HG03469 (cell line): ENCODE data around the gene GGA1.
"Not testable (repeated sequence)": the region's sequence is repeated elsewhere in the genome, so short reads cannot be mapped to it uniquely, and the experiment has no call there.

ENCODE experiments used
- ATAC-seq: cut with Tn5 transposase; IDR thresholded peaks from one replicate; pipeline ENCODE4 v1.9.1; 2021; ENCODE audit warnings: mild to moderate bottlenecking, moderate library complexity, moderate number of reproducible peaks; ENCODE audit not compliant: unreplicated experiment

The GGA1 gene

DNA sequence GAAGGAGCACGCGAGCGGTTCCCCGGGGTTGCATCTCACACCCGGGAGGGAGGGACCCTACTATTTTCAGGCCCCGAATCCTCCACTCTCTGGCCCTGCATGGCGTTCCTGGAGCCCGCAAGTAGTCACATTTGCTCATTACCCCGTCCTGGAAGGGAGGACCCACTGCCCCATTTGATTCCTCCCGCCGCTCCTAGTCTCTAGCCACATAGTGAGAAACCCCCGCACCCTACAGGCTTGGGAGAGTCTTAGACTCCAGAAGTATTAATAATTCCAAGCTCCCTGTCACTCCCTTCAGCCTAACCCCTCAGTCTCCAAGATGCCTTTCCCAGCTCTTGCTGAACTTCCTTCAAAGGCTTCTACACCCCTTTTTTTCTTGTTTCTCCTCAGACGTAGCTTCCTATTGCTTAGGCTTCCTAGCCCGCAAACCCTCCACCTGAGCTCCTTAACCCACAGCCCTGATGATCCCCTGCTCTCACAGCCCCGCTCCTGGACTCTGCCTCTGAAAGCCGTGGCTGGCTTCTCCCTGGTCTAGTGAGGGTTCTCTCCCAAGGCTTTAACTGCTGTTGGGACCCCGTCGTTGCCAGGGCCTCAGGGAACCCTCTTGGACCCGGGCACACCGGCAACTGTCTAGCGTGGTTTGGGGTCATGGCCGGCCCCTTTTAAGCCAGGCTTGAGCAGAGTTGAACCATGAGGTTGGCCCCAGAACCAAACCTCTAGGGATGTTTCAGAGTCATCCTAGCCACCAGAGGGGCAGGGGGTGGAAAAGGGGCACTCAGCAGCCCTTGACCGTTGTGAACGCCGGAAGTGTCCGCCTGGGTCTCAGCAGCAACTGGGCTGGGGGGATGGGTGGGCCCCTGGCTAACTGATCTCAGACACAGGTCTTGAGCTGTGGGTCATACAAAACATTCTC, 862 bp downstream of the GGA1 start:
- no peak for ATAC-seq

DNA sequence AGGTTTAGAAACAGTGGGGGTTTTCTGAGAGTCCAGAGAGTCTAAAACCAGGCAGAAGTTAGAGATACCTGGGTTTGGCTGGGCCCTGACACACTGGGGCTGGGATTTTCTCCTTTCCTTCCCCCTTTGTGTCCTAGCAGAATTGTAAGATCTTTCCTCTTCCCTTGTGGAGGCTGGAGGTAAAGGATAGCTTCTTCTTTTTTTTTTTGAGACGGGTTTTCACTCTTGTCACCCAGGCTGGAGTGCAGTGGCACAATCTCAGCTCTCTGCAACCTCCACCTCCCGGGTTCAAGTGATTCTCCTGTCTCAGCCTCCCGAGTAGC, 1.5 kb downstream of the GGA1 start:
- ATAC-seq: not testable (repeated sequence)

DNA sequence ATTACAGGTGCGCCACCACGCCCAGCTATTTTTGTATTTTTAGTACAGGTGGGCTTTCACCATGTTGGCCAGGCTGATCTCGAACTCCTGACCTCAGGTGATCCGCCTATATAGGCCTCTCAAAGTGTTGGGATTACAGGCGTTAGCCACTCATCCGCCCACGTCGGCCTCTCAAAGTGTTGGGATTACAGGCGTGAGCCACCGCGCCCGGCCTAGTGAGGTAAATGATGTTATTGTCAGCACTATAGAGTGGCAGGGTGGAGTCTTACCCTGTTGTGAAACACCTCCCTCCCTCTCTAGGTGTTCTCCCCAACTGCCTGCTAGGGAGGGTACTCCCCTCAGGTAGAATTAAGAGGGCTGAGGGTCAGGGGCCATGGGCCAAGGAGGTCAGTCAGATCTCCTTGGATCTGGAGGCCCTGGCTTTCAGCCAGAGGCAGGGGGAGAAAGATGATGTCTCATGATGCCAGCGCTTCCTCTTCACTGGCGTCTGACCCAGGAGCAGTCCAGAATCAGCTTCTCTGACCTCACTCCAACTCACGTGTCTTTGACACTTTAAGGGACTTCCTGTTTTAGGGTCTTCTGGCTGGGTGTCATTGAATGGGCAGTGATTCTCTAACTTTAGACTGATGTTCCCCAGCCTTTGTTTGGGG, 2.0 kb downstream of the GGA1 start:
- no peak for ATAC-seq

DNA sequence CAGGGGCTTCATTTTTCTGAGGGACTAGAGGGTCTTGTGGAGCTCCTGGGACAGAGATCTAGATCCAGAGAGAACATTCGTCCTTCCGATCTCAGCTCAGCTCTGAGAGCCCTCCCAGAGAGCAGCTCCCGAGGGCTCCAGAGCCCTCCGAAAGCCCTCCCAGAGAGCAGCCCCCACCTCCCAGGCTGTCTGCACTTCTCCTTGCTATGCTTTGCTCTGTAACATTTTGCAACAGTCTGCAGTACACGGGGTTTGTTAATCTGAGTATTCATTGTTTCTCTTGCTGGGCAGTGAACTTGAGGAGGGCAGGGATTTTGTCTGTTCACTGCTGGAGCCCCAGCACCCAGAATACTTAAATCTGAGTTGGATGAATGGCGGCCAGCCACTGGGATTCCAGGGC, 2.6 kb downstream of the GGA1 start:
- no peak for ATAC-seq

DNA sequence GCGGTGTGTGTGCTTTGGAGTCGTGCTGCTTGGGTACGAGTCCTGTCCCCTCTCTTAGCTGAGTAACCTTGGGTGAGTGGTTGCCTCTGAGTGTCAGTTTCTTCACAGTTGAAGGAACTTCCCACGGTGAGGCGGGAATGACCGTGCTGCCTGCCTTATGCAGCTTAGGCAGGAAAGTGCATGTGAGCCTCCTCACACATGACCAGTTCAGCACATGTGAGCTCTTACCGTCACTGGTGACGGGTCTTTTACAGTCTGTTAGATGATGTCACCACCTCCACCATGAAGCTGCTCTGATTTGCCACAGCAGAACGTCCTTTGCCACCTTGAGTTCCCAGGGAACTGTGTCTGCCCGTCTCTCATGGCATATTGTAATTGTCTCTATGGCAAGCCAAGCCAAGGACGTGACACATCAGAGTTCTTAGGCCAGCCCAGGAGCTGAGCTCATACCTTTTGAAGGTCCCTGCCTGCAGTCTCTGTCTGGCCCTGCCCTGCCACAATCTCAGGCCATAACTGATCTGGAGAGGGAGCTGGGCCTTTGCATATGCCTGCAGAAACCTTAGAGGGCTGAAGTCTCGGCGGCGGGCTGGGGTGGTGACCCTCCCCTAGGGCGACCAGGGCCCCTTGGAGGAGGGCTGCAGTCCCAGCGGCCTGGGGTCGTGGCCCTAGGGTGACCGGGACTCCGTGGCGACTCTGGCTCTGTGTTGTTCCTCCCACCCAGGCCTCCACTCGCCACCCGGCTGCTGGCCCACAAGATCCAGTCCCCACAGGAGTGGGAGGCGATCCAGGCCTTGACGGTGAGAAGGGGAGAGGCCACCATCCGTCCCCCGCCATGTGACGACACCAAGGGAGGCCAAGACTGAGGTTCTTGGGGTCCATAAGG, 7.8 kb downstream of the GGA1 start:
- ATAC-seq: no peak

DNA sequence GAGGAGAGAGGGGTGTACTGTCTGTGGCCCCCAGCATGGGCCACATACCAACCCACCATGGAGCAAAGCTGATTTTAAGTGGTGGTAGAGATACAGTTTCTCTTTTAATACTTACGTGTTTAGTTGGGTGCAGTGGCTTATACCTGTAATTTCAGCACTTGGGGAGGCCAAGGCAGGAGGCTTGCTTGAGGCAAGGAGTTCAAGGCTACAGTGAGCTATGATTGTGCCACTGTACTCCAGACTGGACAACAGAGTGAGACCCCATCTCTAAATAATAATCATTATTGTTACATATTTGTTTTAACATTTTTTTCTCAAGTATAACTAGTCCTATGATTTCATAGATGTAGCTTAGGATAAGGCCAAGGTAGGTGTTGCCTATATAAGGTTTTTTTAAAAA, 8.8 kb downstream of the GGA1 start:
- ATAC-seq: no peak

DNA sequence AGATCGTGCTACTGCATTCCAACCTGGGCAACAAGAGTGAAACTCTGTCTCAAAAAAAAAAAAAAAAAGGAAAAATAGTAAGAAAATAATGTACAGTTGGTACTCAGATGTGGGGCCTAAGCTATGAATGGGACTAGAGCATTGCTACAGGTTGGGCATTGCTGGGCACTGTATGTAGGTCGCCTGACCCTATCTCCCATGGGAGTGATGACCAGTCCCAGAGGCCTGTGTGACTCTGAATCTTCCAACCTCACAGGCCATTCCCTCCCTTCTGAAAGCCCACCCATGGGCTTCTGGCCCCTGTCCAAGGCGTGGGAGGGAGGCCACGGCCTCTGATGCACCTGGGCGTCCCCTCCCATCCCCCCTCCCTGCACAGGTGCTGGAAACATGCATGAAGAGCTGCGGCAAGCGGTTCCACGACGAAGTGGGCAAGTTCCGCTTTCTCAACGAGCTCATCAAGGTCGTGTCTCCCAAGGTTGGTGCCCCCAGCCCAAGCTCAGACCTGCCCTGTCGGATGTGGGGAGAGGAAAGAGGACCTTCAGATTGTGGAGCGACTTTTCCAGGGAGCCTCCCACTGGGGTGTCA, 9.5 kb downstream of the GGA1 start:
- ATAC-seq: no peak

DNA sequence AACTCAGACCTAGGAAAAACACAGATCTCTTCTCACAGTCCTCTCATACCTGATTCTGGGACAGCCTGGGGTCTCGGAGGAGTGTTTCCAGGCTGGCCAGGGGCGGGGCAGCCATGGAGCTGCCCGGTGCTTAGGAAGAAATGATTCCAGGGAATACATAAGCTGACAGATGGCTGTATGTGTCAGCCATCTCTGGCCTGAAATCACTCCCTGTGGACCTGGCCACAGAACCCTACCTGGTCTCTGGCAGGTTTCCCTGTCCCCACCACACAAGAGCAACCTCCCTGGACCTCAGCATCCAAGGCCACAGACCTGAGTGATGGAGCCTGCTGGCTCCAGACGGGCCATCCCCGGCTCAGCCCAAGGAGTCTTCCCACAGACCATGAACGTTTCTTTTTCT, 10.0 kb downstream of the GGA1 start:
- no peak for ATAC-seq

DNA sequence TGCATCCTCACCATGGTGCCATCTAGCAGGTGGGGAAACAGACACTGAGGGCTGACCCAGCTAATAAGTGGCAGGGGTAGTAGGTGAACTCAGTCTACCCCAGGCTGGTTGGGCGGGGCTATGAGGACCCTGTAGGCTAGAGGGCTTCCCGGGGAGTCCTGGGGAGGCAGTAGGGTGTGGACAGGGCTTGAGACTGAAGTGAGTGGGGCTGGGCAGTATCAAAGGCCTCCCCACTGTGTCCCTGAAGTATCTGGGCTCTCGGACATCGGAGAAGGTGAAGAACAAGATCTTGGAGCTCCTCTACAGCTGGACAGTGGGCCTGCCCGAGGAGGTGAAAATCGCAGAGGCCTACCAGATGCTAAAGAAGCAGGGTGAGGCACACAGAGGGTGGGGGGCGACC, 11.4 kb downstream of the GGA1 start:
- ATAC-seq: no peak

GRCh38 chr22:37621352-37621860, 12.8 kb downstream of the GGA1 start:
- ATAC-seq: no peak

DNA sequence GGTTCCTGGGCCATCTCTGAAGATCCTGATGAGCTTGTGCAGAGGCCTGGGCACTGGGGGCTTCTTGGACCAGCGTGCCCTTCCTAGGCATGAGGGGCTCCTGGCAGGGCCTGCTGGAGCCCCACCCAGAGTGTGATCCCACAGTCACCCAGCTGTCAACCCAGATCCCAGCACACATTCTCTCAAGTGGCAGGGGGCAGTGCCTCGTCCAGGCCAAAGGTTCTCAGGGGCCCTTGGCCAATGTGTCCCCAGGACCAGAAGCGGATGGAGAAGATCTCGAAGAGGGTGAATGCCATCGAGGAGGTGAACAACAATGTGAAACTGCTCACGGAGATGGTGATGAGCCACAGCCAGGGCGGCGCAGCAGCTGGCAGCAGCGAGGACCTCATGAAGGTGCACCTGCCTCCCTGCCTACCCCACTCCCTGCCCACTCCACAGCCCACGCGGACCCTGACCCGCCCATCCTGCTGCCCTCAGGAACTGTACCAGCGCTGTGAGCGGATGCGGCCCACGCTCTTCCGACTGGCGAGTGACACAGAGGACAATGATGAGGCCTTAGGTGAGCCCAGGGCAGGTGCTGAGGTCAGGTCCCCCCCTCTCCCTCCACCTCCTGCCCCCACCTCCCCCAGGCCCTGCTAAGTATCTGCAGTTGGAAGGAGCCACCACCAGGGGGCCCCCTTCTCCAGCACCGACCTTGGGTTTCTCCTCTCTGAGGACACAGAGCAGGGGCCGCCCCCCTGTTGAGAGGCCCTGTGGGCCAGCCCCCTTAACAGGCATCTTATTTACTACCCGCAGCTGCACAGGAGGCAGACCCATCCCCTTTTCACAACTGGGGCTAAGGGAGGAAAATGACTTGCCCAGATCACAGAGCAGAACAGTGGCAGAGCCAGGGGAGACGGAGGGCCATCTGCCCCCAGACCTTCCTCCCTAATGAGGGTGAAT, 14.7 kb downstream of the GGA1 start:
- no peak for ATAC-seq

DNA sequence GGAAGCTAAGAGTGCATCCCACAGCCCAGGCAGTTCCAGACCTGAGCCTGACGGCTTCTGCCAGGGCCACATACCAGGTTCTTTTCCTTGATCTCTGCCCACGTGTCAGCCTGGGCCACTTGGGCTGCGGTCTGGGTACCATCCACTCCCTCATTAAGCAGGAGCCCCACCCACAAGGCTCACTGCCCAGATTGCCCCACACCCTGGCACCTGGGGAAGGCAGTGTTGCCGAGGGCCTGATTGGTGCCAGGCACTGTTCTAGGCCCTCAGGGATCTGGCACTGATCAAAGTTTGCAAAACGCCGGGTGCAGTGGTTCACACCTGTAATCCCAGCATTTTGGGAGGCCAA, 15.4 kb downstream of the GGA1 start:
- no peak for ATAC-seq

- no peak for ATAC-seq
Measured at GRCh38 chr22:37624876-37625275, 16.2 kb downstream of the GGA1 start.

GRCh38 chr22:37625737-37626136, 17.1 kb downstream of the GGA1 start:
- no peak for ATAC-seq

DNA sequence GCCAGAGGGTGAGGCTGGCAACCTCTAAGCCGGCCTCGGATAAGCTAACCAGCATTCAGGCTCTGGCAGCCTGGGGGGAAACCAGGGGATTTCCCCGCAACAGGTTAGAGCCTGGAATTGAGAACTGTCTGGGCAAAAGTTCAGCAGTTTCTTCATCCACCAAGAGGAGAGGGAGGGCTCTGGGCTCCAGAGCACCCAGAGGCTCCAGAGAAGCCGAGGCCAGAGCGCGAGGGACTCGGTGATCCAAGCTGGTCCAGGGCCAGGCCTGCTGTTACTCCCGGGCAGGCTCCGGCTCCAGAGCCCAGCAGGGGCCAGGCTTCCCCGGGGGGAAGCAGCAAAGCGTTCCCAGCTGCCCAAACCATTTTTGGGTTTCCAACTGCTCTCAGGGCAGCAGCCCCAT, 17.5 kb downstream of the GGA1 start:
- no peak for ATAC-seq

DNA sequence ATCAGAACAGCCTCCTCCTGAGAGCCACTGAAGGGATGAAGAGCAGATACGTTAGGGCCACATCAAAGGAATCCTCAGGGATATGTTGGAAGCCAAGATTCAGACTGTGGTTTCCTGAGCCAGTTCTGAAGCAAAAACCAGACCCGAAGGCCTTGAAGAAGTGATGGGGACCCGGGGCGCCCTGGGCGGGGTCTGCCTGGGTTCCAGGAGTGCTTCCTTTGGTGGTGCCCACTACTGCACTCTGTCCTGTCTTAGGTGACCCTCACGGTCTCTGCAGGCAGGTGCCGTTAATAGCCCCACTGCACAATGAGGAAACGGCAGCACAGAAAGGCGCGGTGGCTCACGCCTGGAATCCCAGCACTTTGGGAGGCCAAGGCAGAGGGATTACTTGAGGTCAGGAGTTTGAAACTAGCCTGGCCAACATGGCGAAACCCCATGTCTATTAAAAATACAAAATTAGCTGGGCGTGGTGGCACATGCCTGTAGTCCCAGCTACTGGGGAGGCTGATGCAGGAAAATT, 18.0 kb downstream of the GGA1 start:
- ATAC-seq: no peak

DNA sequence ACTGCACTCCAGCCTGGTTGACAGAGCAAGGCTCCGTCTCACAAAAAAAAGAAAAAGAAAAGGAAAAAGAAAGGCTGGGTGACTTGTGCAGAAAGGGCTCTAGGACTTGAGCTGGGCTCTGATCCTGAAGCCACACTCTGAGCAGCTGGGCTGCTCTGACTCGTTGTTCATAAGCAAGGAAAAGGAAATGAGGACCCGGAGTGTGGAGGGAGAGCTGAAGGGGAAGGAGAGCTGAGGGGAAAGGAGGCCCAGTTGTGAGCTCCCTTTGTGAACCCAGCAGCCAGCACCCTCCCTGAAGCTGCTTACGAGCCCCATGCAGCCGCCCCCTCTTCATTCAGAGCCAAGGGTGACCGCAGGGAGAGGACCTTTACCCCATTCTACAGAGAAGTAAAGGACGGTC, 18.5 kb downstream of the GGA1 start:
- ATAC-seq: no peak

- no peak for ATAC-seq
Measured at GRCh38 chr22:37627545-37627944, 18.9 kb downstream of the GGA1 start.

DNA sequence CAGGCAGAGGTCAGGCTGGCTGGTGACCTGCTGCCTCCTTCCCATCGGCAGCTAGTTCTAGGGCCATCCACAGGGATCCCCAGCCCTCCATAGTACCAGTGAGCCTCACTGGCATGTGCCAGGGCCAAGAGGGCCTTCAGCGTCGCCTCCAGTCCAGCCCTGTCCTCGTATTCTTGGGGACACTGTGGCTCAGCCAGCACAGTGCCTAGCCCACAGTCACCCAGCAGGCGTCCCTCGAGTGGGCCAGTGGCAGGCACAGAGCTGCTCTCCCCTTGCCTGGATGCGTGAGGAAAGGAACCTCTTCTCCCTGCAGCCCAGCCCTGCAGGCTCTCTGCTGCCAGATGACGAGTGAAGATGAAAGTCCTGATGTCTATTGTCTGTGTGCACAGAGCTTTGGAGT, 20.2 kb downstream of the GGA1 start:
- no peak for ATAC-seq

DNA sequence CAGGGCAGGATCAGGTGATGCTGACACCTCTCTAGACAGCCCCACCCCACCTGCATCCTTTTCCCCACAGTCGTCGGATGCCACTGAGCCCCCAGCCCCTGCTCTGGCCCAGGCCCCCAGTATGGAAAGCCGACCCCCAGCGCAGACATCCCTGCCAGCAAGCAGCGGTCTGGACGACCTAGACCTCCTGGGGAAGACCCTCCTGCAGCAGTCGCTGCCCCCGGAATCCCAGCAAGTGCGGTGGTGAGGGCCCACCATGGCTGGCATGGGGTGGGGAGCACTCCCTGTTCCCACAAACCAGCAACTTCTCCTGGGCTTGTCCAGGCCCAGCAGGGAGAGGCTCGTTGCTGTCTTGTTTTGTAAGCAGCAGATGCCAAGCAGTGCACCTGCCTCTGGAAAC, 21.3 kb downstream of the GGA1 start:
- ATAC-seq: no peak
